Activated naive CD4-positive, alpha-beta T cell treated with anti-CD3 and anti-CD28 coated beads for 36 hours (primary cell): ENCODE measurements around the gene ANXA10. TPM values are rescaled to one million over a fixed set of nuclear protein-coding genes. Genes with fewer than 3 reads are reported as not detected.

Experiments used
- CTCF ChIA-PET: fragments of 350-600 bp; sonication (Branson Sonifier 250); formaldehyde crosslinking; loops from one replicate; lab custom pipeline; 2021; ENCODE audit warnings: antibody characterized with exemption; lab: Charles Lee
- DNase-seq: peaks from one replicate; pipeline ENCODE4 v3.0.0-alpha.2; 2020
- H3K27ac Mint-ChIP-seq: one replicate; pipeline ENCODE4 v1.8.0; 2021; ENCODE audit warnings: mild to moderate bottlenecking, mixed read lengths
- H3K27me3 Mint-ChIP-seq: one replicate; pipeline ENCODE4 v1.8.0; 2021; ENCODE audit warnings: low read depth, mixed read lengths
- H3K36me3 Mint-ChIP-seq: one replicate; pipeline ENCODE4 v1.8.0; 2021; ENCODE audit warnings: low read depth, mixed read lengths
- H3K4me1 Mint-ChIP-seq: one replicate; pipeline ENCODE4 v1.8.0; 2021; ENCODE audit warnings: low read depth, mixed read lengths
- H3K4me3 Mint-ChIP-seq: one replicate; pipeline ENCODE4 v1.8.0; 2021; ENCODE audit warnings: mild to moderate bottlenecking, moderate library complexity, mixed read lengths
- H3K9me3 Mint-ChIP-seq: one replicate; pipeline ENCODE4 v1.8.0; 2021; ENCODE audit warnings: mixed read lengths
- intact Hi-C: fragments of 100-400 bp; cut with micrococcal nuclease; formaldehyde crosslinking; loops from one replicate; pipeline ENCODE4 v1.15.1; 2023
- total RNA-seq, 2 experiments: library from RNA; stranded (reverse); gene quantifications; one replicate each; pipeline ENCODE4 v1.2.3, GENCODE V29; 2021

Gene ANXA10
- not detected for total RNA-seq

- peaks cover under 1% of the 10 kb centered on the region for H3K36me3 Mint-ChIP-seq
Observed at GRCh38 chr4:168092176-168092712, at the start of gene ANXA10. TSS of gene ANXA10 (plus strand) at chr4:168092537. CDS start at chr4:168092701, 164 bp downstream.

GRCh38 chr4:168045354-168045753 is 47.0 kb upstream of the ANXA10 start:
- Mint-ChIP-seq H3K27me3 (no peaks in the 10 kb centered on the region), H3K9me3 (peaks cover 10% of the 10 kb centered on the region), H3K27ac (no peak overlapping the region), H3K4me1 (no peaks in the 10 kb centered on the region), H3K4me3 (no peak overlapping the region), H3K36me3 (no peaks in the 10 kb centered on the region)
- CTCF ChIA-PET, result no interaction called here
- intact Hi-C loops, result no loop called here
- DNase-seq, result no peak

More at GRCh38 chr4:168092176-168092712, at the start of gene ANXA10:
- Mint-ChIP-seq H3K27ac (no peak within 1 kb of the TSS), H3K27me3 (peaks cover 5% of the 10 kb centered on the region), H3K4me1 (no peaks in the 10 kb centered on the region), H3K9me3 (peaks cover 10% of the 10 kb centered on the region), H3K4me3 (no peak within 1 kb of the TSS)
- intact Hi-C loops, result no loop called here
- CTCF ChIA-PET, result no interaction called here
- no peak for DNase-seq

GRCh38 chr4:168050002-168050401 is 42.3 kb upstream of the ANXA10 start:
- Mint-ChIP-seq H3K36me3 (no peaks in the 10 kb centered on the region), H3K4me1 (no peaks in the 10 kb centered on the region), H3K9me3 (peaks cover 10% of the 10 kb centered on the region), H3K4me3 (no peak overlapping the region), H3K27ac (no peak overlapping the region), H3K27me3 (no peaks in the 10 kb centered on the region)
- intact Hi-C loops, result no loop called here
- no peak for DNase-seq
- CTCF ChIA-PET, result no interaction called here

- Mint-ChIP-seq H3K36me3 (no peaks in the 10 kb centered on the region), H3K27me3 (no peaks in the 10 kb centered on the region), H3K4me3 (no peak overlapping the region), H3K4me1 (no peaks in the 10 kb centered on the region), H3K9me3 (peaks cover 10% of the 10 kb centered on the region), H3K27ac (no peak overlapping the region)
- CTCF ChIA-PET, result no interaction called here
- intact Hi-C loops, result no loop called here
- DNase-seq, result no peak
Observed at GRCh38 chr4:168051526-168051925, 40.8 kb upstream of the ANXA10 start.

- H3K27me3 Mint-ChIP-seq, result no peaks in the 10 kb centered on the region
- CTCF ChIA-PET, result no interaction called here
- intact Hi-C loops, result no loop called here
Observed at GRCh38 chr4:168057412-168057811, 34.9 kb upstream of the ANXA10 start.

GRCh38 chr4:168059251-168059650 is 33.1 kb upstream of the ANXA10 start:
- H3K27ac Mint-ChIP-seq, result no peak overlapping the region
- H3K36me3 Mint-ChIP-seq, result no peaks in the 10 kb centered on the region
- H3K27me3 Mint-ChIP-seq, result no peaks in the 10 kb centered on the region
- intact Hi-C loops, result no loop called here
- no peaks in the 10 kb centered on the region for H3K4me1 Mint-ChIP-seq
- no peak overlapping the region for H3K4me3 Mint-ChIP-seq
- no peaks in the 10 kb centered on the region for H3K9me3 Mint-ChIP-seq
- no peak for DNase-seq
- CTCF ChIA-PET, result no interaction called here

More at GRCh38 chr4:168057412-168057811, 34.9 kb upstream of the ANXA10 start:
- no peak for DNase-seq
- no peak overlapping the region for H3K4me3 Mint-ChIP-seq
- H3K36me3 Mint-ChIP-seq, result no peaks in the 10 kb centered on the region
- H3K9me3 Mint-ChIP-seq, result no peaks in the 10 kb centered on the region
- H3K4me1 Mint-ChIP-seq, result no peaks in the 10 kb centered on the region
- no peak overlapping the region for H3K27ac Mint-ChIP-seq

GRCh38 chr4:168063031-168063430 is 29.3 kb upstream of the ANXA10 start:
- no peak overlapping the region for H3K4me3 Mint-ChIP-seq
- no peak for DNase-seq

GRCh38 chr4:168070903-168071302 is 21.4 kb upstream of the ANXA10 start:
- Mint-ChIP-seq H3K4me3 (no peak overlapping the region), H3K4me1 (no peaks in the 10 kb centered on the region), H3K36me3 (no peaks in the 10 kb centered on the region), H3K27me3 (no peaks in the 10 kb centered on the region), H3K27ac (no peak overlapping the region), H3K9me3 (peaks cover 2% of the 10 kb centered on the region)
- intact Hi-C loops, result no loop called here
- CTCF ChIA-PET, result no interaction called here
- no peak for DNase-seq

More at GRCh38 chr4:168063031-168063430, 29.3 kb upstream of the ANXA10 start:
- CTCF ChIA-PET, result no interaction called here
- intact Hi-C loops, result no loop called here
- Mint-ChIP-seq H3K36me3 (no peaks in the 10 kb centered on the region), H3K27ac (no peak overlapping the region), H3K4me1 (no peaks in the 10 kb centered on the region), H3K9me3 (no peaks in the 10 kb centered on the region), H3K27me3 (no peaks in the 10 kb centered on the region)

GRCh38 chr4:168071304-168071703 is 21.0 kb upstream of the ANXA10 start:
- Mint-ChIP-seq H3K27ac (no peak overlapping the region), H3K4me3 (no peak overlapping the region), H3K27me3 (no peaks in the 10 kb centered on the region), H3K9me3 (peaks cover 2% of the 10 kb centered on the region), H3K36me3 (no peaks in the 10 kb centered on the region), H3K4me1 (no peaks in the 10 kb centered on the region)
- no peak for DNase-seq
- intact Hi-C loops, result no loop called here
- CTCF ChIA-PET, result no interaction called here

GRCh38 chr4:168074861-168075260 is 17.5 kb upstream of the ANXA10 start:
- no peaks in the 10 kb centered on the region for H3K4me1 Mint-ChIP-seq
- H3K27me3 Mint-ChIP-seq, result no peaks in the 10 kb centered on the region
- intact Hi-C loops, result no loop called here
- CTCF ChIA-PET, result no interaction called here
- DNase-seq, result no peak
- H3K36me3 Mint-ChIP-seq, result no peaks in the 10 kb centered on the region
- no peaks in the 10 kb centered on the region for H3K9me3 Mint-ChIP-seq
- no peak overlapping the region for H3K4me3 Mint-ChIP-seq
- no peak overlapping the region for H3K27ac Mint-ChIP-seq

- Mint-ChIP-seq H3K27ac (no peak overlapping the region), H3K27me3 (no peaks in the 10 kb centered on the region), H3K36me3 (no peaks in the 10 kb centered on the region)
Observed at GRCh38 chr4:168076989-168077725, 15.2 kb upstream of the ANXA10 start.

GRCh38 chr4:168077726-168078239 is 14.6 kb upstream of the ANXA10 start:
- CTCF ChIA-PET, result no interaction called here
- Mint-ChIP-seq H3K36me3 (no peaks in the 10 kb centered on the region), H3K4me1 (no peaks in the 10 kb centered on the region), H3K27ac (no peak overlapping the region), H3K4me3 (no peak overlapping the region), H3K27me3 (no peaks in the 10 kb centered on the region), H3K9me3 (no peaks in the 10 kb centered on the region)
- DNase-seq, result no peak
- intact Hi-C loops, result loop anchor here (1.0 to 2.0 kb wide), 4 partner anchors 77 to 1911 kb away; no protein-coding TSS in a partner anchor

More at GRCh38 chr4:168076989-168077725, 15.2 kb upstream of the ANXA10 start:
- no peak overlapping the region for H3K4me3 Mint-ChIP-seq
- peak; percentile 76 for DNase-seq
- no peaks in the 10 kb centered on the region for H3K4me1 Mint-ChIP-seq
- H3K9me3 Mint-ChIP-seq, result no peaks in the 10 kb centered on the region
- intact Hi-C loops, result loop anchor here (1.0 to 2.0 kb wide), 4 partner anchors 78 to 1911 kb away; no protein-coding TSS in a partner anchor
- CTCF ChIA-PET, result no interaction called here

GRCh38 chr4:168082379-168082778 is 10.0 kb upstream of the ANXA10 start:
- H3K4me1 Mint-ChIP-seq, result no peaks in the 10 kb centered on the region
- H3K4me3 Mint-ChIP-seq, result no peak overlapping the region
- H3K9me3 Mint-ChIP-seq, result peaks cover 3% of the 10 kb centered on the region
- peaks cover 1% of the 10 kb centered on the region for H3K36me3 Mint-ChIP-seq
- no peaks in the 10 kb centered on the region for H3K27me3 Mint-ChIP-seq
- intact Hi-C loops, result no loop called here
- no peak overlapping the region for H3K27ac Mint-ChIP-seq
- CTCF ChIA-PET, result no interaction called here
- no peak for DNase-seq
